HG03558 (cell line): ENCODE results near the gene SNX13.

ENCODE experiments used
- ATAC-seq: cut with Tn5 transposase; IDR thresholded peaks from one replicate; pipeline ENCODE4 v1.9.1; 2021; ENCODE audit warnings: moderate number of reproducible peaks; ENCODE audit not compliant: unreplicated experiment; ENCODE audit errors: extremely low read depth

Gene SNX13

GRCh38 chr7:17947620-17948019, 7.3 kb upstream of the SNX13 start:
- ATAC-seq = no peak

GRCh38 chr7:17946591-17946990, 6.3 kb upstream of the SNX13 start:
- peak; percentile 49 for ATAC-seq

GRCh38 chr7:17944720-17945119, 4.4 kb upstream of the SNX13 start:
- no peak for ATAC-seq

- ATAC-seq = no peak
Observed at GRCh38 chr7:17943006-17943405, 2.7 kb upstream of the SNX13 start.

- ATAC-seq = no peak
Observed at GRCh38 chr7:17942231-17942630, 1.9 kb upstream of the SNX13 start.

- no peak for ATAC-seq
Observed at GRCh38 chr7:17940951-17941431, 697 bp upstream of the SNX13 start.

GRCh38 chr7:17939606-17940301, 540 bp downstream of the SNX13 start:
- peak; percentile 19 for ATAC-seq

- ATAC-seq = no peak
Observed at GRCh38 chr7:17939211-17939605, 1.1 kb downstream of the SNX13 start.

GRCh38 chr7:17937506-17938120, 2.7 kb downstream of the SNX13 start:
- ATAC-seq = no peak

GRCh38 chr7:17936321-17936720, 4.0 kb downstream of the SNX13 start:
- ATAC-seq = no peak

GRCh38 chr7:17934612-17935240, 5.6 kb downstream of the SNX13 start:
- no peak for ATAC-seq

- no peak for ATAC-seq
Observed at GRCh38 chr7:17934094-17934493, 6.2 kb downstream of the SNX13 start.

- ATAC-seq = no peak
Observed at GRCh38 chr7:17932770-17933169, 7.5 kb downstream of the SNX13 start.

GRCh38 chr7:17931069-17931468, 9.2 kb downstream of the SNX13 start:
- no peak for ATAC-seq

- ATAC-seq = no peak
Observed at GRCh38 chr7:17930546-17930945, 9.7 kb downstream of the SNX13 start.

GRCh38 chr7:17929647-17930395, 10.5 kb downstream of the SNX13 start:
- ATAC-seq = no peak

GRCh38 chr7:17928055-17928454, 12.2 kb downstream of the SNX13 start:
- no peak for ATAC-seq

- ATAC-seq = no peak
Observed at GRCh38 chr7:17921857-17922416, 18.4 kb downstream of the SNX13 start.

- ATAC-seq = no peak
Observed at GRCh38 chr7:17917842-17918241, 22.5 kb downstream of the SNX13 start.

GRCh38 chr7:17916786-17917185, 23.5 kb downstream of the SNX13 start:
- ATAC-seq = no peak

GRCh38 chr7:17915796-17916195, 24.5 kb downstream of the SNX13 start:
- no peak for ATAC-seq
